Measurements from ENCODE around the gene CDK14.

GRCh38 chr7:90595342-90595800 lies 750 bp upstream of the CDK14 start:
- TF ChIP-seq CTCF (IDR thresholded peaks at IDR 0.05) = no peak
- no peak for TF ChIP-seq POLR2A (IDR thresholded peaks at IDR 0.05)
- TF ChIP-seq EP300 (IDR thresholded peaks at IDR 0.05) = no peak
